Suprapubic skin (tissue), 4 donors: ENCODE data around the gene NRSN2. TPM values are rescaled to one million over a fixed set of nuclear protein-coding genes. Genes with fewer than 3 reads are reported as not detected.
A peak's percentile ranks its signal among the peaks of the same experiment; 100 is the strongest.
"Not testable (repeated sequence)": the region's sequence is repeated elsewhere in the genome, so short reads cannot be mapped to it uniquely, and the experiment has no call there.

Experiments used
- DNase-seq, 2 donors: peaks; one replicate each; pipeline ENCODE4 v3.0.0-alpha.2; 2019; ENCODE audit warnings: low spot score in 2 of 2
- H3K27ac ChIP-seq: fragments of 200-600 bp; sonication (generic); one replicate; pipeline ENCODE4 v1.5.1; 2019
- H3K27me3 ChIP-seq: fragments of 200-600 bp; sonication (generic); one replicate; pipeline ENCODE4 v1.5.1; 2019
- H3K36me3 ChIP-seq: fragments of 200-600 bp; sonication (generic); one replicate; pipeline ENCODE4 v1.5.1; 2019
- H3K4me1 ChIP-seq: fragments of 200-600 bp; sonication (generic); one replicate; pipeline ENCODE4 v1.5.1; 2019
- H3K4me3 ChIP-seq: fragments of 200-600 bp; sonication (generic); one replicate; pipeline ENCODE4 v1.5.1; 2019; ENCODE audit warnings: mild to moderate bottlenecking
- H3K9me3 ChIP-seq: fragments of 200-600 bp; sonication (generic); one replicate; pipeline ENCODE4 v1.5.1; 2019
- EP300 ChIP-seq: sonication (generic); formaldehyde crosslinking; IDR thresholded peaks from one replicate; pipeline ENCODE4 v1.6.1; 2017; ENCODE audit warnings: antibody characterized with exemption
- POLR2A ChIP-seq, 2 donors: fragments of 450-650 bp; IDR thresholded peaks; one replicate each; pipeline ENCODE4 v1.6.1; 2017; ENCODE audit warnings: antibody characterized with exemption in 2 of 2, mild to moderate bottlenecking in 2 of 2, moderate library complexity in 2 of 2
- POLR2AphosphoS5 ChIP-seq, 3 donors: sonication (generic); formaldehyde crosslinking; IDR thresholded peaks; one replicate each; pipeline ENCODE4 v1.6.1; 2017; ENCODE audit warnings: antibody characterized with exemption in 3 of 3
- WGBS: methylation state at CpG from one replicate; pipeline ENCODE4 v1.1.5; 2018; 5-methylcytosine and 5-hydroxymethylcytosine counted together
- total RNA-seq, 4 donors: library from RNA; depleted of rRNA; stranded (reverse); fragments of >200 nt; gene quantifications; one replicate each; pipeline ENCODE4 v1.1.0, GENCODE V29; 2016
- TF ChIP-seq, protein P1 (sequence below), 2 donors: fragments of 200-600 bp in 1 of 2; fragments of 450-650 bp in 1 of 2; sonication (generic) in 1 of 2; IDR thresholded peaks; one replicate each; pipeline ENCODE4 v1.5.1; 2016 to 2019; ENCODE audit warnings: antibody characterized with exemption in 2 of 2, mild to moderate bottlenecking in 1 of 2, moderate library complexity in 1 of 2

NRSN2 gene
- total RNA-seq, 4 donors from 2014 or later = 8.1 to 11.4 (median 10.9) TPM

DNA sequence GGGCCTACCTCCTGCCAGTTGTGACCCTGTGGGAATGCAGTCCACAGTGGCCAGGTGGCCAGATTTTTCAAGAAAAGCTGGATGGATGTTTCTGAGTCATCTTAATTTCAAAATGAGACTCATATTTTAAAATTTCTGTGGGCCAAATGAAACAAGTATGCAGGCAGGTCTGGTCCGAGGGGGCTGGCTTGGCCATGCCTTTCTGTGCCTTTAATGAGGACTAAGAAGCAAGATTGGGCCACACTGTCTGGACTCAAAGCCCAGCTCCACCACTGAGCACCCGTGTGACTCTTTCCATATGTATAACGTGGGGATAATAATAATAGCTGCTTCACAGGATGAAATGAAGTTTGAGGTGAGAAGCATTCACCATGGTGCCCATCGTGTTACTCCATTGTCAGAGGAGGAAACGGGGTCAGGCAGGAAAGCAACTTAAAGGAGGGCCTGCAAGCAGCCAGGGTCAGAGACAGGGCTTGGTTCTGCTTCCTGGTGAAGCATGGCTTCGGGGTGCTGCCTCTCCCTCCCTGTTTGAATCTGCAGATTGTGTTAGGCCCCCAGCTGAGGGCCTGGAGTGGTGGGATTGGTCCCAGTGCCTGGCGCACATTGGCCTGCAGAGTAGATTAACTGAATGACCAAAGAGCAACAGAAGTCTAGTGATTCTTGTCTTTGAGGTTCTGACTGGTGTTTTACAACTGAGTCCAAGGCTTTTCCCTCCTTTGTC, 17.8 kb upstream of the NRSN2 start:
- Histone ChIP-seq H3K36me3 (no peaks in the 10 kb centered on the region), H3K4me3 (no peak overlapping the region), H3K9me3 (no peaks in the 10 kb centered on the region), H3K4me1 (peaks cover 50% of the 10 kb centered on the region), H3K27me3 (no peaks in the 10 kb centered on the region), H3K27ac (no peak overlapping the region)
- WGBS = 45% methylated on average over 7 of the region's 7 CpGs
- TF ChIP-seq, protein P1, sequence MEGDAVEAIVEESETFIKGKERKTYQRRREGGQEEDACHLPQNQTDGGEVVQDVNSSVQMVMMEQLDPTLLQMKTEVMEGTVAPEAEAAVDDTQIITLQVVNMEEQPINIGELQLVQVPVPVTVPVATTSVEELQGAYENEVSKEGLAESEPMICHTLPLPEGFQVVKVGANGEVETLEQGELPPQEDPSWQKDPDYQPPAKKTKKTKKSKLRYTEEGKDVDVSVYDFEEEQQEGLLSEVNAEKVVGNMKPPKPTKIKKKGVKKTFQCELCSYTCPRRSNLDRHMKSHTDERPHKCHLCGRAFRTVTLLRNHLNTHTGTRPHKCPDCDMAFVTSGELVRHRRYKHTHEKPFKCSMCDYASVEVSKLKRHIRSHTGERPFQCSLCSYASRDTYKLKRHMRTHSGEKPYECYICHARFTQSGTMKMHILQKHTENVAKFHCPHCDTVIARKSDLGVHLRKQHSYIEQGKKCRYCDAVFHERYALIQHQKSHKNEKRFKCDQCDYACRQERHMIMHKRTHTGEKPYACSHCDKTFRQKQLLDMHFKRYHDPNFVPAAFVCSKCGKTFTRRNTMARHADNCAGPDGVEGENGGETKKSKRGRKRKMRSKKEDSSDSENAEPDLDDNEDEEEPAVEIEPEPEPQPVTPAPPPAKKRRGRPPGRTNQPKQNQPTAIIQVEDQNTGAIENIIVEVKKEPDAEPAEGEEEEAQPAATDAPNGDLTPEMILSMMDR (IDR thresholded peaks at IDR 0.05) = no peak
- no peak for TF ChIP-seq POLR2A (IDR thresholded peaks at IDR 0.05)
- no peak for TF ChIP-seq POLR2AphosphoS5 (IDR thresholded peaks at IDR 0.05)
- no peak for TF ChIP-seq EP300
- no peak for DNase-seq

DNA sequence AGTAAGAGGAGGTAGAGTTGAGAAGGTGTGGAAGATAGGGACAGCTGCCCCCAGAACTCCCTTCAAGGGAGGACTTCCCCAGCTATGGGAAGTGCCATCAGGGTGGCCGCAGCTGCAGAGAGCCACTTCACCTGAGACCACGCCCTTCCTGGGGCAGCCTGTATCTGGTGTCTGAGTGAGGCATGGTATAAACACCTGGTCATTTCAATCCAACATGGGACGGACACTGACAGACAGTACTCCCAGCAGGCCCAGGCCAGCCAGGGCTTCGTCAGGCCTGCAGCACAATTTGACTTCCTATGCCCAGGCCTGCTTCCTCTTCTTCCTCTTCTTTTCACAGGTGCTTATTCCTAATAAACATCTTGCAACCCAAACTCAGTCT, 17.1 kb upstream of the NRSN2 start:
- DNase-seq = no peak
- Histone ChIP-seq H3K4me1 (peaks cover 43% of the 10 kb centered on the region), H3K4me3 (no peak overlapping the region), H3K27ac (no peak overlapping the region), H3K27me3 (no peaks in the 10 kb centered on the region), H3K36me3 (no peaks in the 10 kb centered on the region), H3K9me3 (no peaks in the 10 kb centered on the region)
- WGBS = 83% methylated on average over 4 of the region's 4 CpGs
- TF ChIP-seq, protein P1 (IDR thresholded peaks at IDR 0.05) = no peak
- TF ChIP-seq POLR2A (IDR thresholded peaks at IDR 0.05) (no peak), POLR2AphosphoS5 (IDR thresholded peaks at IDR 0.05) (no peak), EP300 (no peak)

DNA sequence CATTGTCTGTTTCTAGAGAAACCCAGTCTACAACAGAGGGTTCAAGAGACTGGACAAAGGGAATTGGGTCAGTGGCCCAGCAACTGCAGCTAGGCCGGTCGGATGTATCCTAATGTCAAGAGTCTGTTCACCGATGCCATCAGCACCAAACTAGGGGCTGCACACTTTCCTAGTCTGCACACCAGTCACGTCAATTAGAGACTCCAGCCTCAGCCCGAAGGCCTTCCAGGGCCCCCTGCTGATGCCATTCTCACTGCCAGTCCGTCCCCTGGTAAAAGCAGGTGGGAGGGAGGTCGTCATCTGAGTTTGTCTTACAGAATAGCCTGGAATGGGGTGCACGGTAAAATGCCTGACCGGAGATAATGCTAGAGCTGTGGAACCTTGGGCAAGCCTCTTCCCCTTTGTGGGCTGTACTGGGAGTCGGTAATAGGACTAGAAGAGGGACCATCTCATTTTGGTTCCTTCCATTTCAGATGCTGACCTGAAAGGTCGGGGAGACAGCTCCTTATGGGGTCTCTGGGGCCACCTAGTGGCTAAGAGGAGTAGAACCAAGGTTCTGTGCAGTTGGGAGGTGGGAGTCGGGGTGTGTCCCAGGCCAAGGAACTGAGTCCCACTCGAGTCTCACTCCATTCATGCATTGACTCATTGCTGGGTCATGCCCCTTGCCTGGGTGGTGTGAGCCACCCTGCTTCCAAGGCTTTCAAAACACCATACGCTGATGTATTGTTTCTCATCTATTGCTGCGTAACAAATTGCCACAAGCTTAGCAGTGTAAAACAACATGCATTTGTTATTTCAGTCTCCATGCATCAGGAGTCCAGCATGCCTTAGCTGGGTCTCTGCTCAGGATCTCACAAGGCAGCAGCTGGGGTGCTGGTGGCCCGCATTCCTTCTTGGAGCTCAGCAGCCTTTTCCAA, 16.4 kb upstream of the NRSN2 start:
- no peaks in the 10 kb centered on the region for H3K9me3 ChIP-seq
- H3K36me3 ChIP-seq = no peaks in the 10 kb centered on the region
- no peak for TF ChIP-seq EP300
- TF ChIP-seq, protein P1 (IDR thresholded peaks at IDR 0.05) = peak; percentile 63 to 76
- no peak overlapping the region for H3K27ac ChIP-seq
- H3K27me3 ChIP-seq = no peaks in the 10 kb centered on the region
- H3K4me1 ChIP-seq = peaks cover 42% of the 10 kb centered on the region
- WGBS = 51% methylated on average over 15 of the region's 16 CpGs
- H3K4me3 ChIP-seq = no peak overlapping the region
- DNase-seq = no peak

DNA sequence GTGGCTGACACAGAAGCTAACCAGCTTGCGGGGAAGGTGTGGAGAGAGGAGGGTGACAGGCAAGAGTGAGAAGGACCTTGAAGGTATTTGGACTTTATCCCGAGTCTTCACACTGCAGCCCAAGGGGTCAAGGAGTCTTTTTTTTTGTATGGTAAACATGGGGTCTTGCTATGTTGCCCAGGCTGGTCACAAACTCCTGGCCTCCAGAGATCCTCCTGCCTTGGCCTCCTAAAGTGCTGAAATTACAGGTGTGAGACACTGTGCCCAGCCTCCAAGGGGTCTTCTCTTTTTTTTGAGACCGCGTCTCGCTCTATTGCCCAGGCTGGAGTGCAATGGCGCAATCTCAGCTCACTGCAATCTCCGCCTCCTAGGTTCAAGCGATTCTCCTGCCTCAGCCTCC, 12.3 kb upstream of the NRSN2 start:
- H3K9me3 ChIP-seq = no peaks in the 10 kb centered on the region
- H3K36me3 ChIP-seq = no peaks in the 10 kb centered on the region
- TF ChIP-seq POLR2A (IDR thresholded peaks at IDR 0.05) (no peak), POLR2AphosphoS5 (IDR thresholded peaks at IDR 0.05) (no peak), EP300 (no peak)
- TF ChIP-seq, protein P1 (IDR thresholded peaks at IDR 0.05) = no peak
- H3K4me1 ChIP-seq = peaks cover 9% of the 10 kb centered on the region
- no peaks in the 10 kb centered on the region for H3K27me3 ChIP-seq
- no peak for DNase-seq
- H3K4me3 ChIP-seq = no peak overlapping the region
- WGBS = 97% methylated on average over 8 of the region's 8 CpGs
- no peak overlapping the region for H3K27ac ChIP-seq

DNA sequence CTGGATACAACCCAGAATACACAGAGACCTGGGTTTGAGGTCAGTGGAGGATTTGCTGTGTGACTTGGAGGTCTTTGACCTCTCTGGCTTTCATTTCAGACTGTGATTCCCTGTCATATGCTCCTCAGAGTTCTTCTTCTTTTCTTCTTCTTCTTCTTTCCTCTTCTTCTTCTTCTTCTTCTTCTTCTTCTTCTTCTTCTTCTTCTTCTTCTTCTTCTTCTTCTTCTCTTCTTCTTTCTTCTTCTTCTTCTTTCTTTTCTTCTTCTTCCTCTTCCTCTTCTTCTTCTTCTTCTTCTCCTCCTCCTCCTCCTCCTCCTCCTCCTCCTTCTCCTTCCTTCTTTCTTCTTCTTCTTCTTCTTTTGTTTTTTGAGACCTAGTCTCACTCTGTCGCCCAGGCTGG, 10.9 kb upstream of the NRSN2 start:
- H3K9me3 ChIP-seq, H3K36me3 ChIP-seq, H3K4me3 ChIP-seq, H3K27ac ChIP-seq, H3K4me1 ChIP-seq, DNase-seq, H3K27me3 ChIP-seq: not testable (repeated sequence)
- WGBS = 95% methylated on average over 1 of the region's 1 CpG
